HG02885 (cell line): ENCODE measurements around the gene RBM10.
A peak's percentile ranks its signal among the peaks of the same experiment; 100 is the strongest.
"Not testable (repeated sequence)": the region's sequence is repeated elsewhere in the genome, so short reads cannot be mapped to it uniquely, and the experiment has no call there.

Experiments used
- ATAC-seq: cut with Tn5 transposase; IDR thresholded peaks from one replicate; pipeline ENCODE4 v1.9.1; 2021; ENCODE audit warnings: mild to moderate bottlenecking; ENCODE audit not compliant: unreplicated experiment, poor library complexity

Gene RBM10

GRCh38 chrX:47144626-47145394 is at the start of gene RBM10, which contains the start of gene NDUFB11:
TSS of gene RBM10 (plus strand) at chrX:47145221. CDS start at chrX:47147482, 2,261 bp downstream.
TSS of gene NDUFB11 (minus strand) at chrX:47144702. CDS start at chrX:47144679, 23 bp downstream.
- peak; percentile 91 for ATAC-seq

- no peak for ATAC-seq
Measured at GRCh38 chrX:47097018-47097417, 48.0 kb upstream of the RBM10 start.

- no peak for ATAC-seq
Measured at GRCh38 chrX:47098338-47099094, 46.5 kb upstream of the RBM10 start.

GRCh38 chrX:47101206-47101605 is 43.8 kb upstream of the RBM10 start:
- ATAC-seq = no peak

GRCh38 chrX:47110936-47111615 is 33.9 kb upstream of the RBM10 start:
- not testable (repeated sequence) for ATAC-seq

- no peak for ATAC-seq
Measured at GRCh38 chrX:47112316-47112954, 32.6 kb upstream of the RBM10 start.

GRCh38 chrX:47116551-47117110 is 28.4 kb upstream of the RBM10 start:
- ATAC-seq = not testable (repeated sequence)

GRCh38 chrX:47124466-47124865 is 20.6 kb upstream of the RBM10 start:
- ATAC-seq = not testable (repeated sequence)

- peak; percentile 99 for ATAC-seq
Measured at GRCh38 chrX:47129157-47129898, 15.7 kb upstream of the RBM10 start.

GRCh38 chrX:47129899-47130358 is 15.1 kb upstream of the RBM10 start:
- ATAC-seq = no peak

GRCh38 chrX:47133493-47133892 is 11.5 kb upstream of the RBM10 start:
- no peak for ATAC-seq

- not testable (repeated sequence) for ATAC-seq
Measured at GRCh38 chrX:47135650-47136049, 9.4 kb upstream of the RBM10 start.

- ATAC-seq = no peak
Measured at GRCh38 chrX:47138171-47138570, 6.8 kb upstream of the RBM10 start.

- ATAC-seq = peak; percentile 7
Measured at GRCh38 chrX:47143894-47144625, 961 bp upstream of the RBM10 start.

- ATAC-seq = peak; percentile 31
Measured at GRCh38 chrX:47145395-47146120, 537 bp downstream of the RBM10 start.

GRCh38 chrX:47146121-47146935 is 1.3 kb downstream of the RBM10 start:
- no peak for ATAC-seq
